ACHN (cell line): ENCODE measurements around the gene TNRC6A.
"Not testable (repeated sequence)": the region's sequence is repeated elsewhere in the genome, so short reads cannot be mapped to it uniquely, and the experiment has no call there.

Experiments used
- DNase-seq: peaks from one replicate; pipeline ENCODE4 v3.0.0-alpha.2; 2015
- in situ Hi-C: cut with HindIII; loops from 2 replicates; pipeline ENCODE4 v1.10.0; 2017; ENCODE audit warnings: low sequenced_read_pairs, low pct_ligation_motif_present, low pct_unique_long_range_greater_than_20kb

Gene TNRC6A

DNA sequence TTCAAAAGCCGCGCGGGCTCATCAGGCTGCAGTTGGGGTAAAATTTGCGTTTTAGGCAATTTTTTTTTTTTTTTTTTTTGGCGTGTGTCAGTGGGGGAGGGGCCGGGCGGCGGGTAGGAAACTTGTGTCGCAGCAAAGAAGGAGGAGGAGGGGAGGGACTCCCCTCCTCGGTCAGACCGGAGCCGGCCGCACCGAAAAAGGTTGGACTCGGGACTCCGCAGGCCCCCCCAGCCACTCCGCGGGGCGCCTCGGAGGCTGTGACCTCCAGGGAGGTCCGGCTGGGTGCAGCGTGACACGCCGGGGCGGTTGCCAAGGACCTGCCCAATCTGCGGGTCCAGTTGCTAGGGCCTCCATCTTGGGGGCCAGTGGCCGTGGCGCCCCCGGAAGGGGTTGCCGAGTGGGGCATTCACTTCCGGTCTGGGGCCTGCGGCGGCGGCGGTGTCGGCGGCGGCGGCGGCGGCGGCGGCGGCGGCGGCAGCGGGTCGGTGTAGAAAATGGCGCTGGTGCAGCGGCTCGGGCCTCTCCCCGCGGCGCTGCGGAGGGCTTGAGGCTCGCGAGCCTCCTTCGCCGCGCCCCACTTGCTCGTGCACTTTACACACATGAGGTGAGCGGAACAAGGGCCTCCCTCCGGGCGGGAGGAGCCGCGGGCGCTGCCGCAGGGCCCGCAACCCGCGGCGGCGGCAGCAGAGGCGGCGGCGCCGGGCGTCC lies at the start of gene TNRC6A:
Gene TNRC6A, plus strand, starts transcription at position 409 of the 708 bp plus-strand sequence. Its CDS starts 191 bp downstream, at position 600.
- in situ Hi-C loops = no loop called here
- DNase-seq = peak; percentile 93

- in situ Hi-C loops = no loop called here
- DNase-seq = no peak
Measured at GRCh38 chr16:24681793-24682192, 47.7 kb upstream of the TNRC6A start.

DNA sequence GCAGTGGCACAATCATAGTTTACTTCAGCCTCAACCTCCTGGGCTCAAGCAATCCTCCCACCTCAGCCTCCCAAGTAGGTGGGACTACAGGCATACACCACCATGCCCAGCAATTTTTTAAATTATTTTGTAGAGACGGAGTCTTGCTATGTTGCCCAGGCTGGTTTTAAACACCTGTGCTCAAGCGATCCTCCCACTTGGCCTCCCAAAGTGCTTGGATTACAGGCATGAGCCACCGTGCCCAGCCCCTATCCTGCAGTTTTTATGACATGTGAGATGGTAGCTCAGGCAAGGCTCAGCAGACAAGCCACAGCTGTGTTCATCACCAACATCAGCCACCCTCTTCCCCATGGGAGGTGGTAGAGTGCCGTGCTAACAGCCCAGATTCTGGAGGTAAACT lies 46.2 kb upstream of the TNRC6A start:
- DNase-seq = no peak
- in situ Hi-C loops = no loop called here

DNA sequence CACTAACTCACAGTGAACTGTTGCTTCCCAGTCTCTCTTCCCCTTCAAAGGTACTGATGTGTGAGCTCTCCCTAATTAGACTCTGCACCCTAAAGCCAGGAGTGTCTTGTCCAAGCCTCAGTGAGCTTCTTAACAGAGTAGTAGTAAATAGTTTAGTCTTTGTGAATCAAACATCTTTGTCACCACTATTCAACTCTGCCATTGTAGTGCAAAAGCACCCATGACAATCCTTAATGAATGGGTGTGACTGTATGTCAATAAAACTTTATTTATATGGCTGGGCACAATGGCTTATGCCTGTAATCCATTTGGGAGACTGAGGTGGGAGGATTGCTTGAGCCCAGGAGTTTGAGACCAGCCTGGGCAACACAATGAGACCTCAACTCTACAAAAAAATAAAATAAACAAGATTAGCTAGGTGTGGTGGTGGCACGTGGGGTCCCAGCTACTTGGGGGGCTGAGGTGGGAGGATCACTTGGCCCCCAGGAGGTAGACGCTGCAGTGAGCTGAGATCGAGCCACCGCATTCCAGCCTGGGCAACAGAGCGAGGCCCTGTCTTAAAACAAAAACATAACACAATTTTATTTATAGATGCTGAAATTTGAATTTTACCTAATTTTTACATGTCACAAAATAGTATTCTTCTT lies 45.5 kb upstream of the TNRC6A start:
- DNase-seq = no peak
- in situ Hi-C loops = no loop called here

DNA sequence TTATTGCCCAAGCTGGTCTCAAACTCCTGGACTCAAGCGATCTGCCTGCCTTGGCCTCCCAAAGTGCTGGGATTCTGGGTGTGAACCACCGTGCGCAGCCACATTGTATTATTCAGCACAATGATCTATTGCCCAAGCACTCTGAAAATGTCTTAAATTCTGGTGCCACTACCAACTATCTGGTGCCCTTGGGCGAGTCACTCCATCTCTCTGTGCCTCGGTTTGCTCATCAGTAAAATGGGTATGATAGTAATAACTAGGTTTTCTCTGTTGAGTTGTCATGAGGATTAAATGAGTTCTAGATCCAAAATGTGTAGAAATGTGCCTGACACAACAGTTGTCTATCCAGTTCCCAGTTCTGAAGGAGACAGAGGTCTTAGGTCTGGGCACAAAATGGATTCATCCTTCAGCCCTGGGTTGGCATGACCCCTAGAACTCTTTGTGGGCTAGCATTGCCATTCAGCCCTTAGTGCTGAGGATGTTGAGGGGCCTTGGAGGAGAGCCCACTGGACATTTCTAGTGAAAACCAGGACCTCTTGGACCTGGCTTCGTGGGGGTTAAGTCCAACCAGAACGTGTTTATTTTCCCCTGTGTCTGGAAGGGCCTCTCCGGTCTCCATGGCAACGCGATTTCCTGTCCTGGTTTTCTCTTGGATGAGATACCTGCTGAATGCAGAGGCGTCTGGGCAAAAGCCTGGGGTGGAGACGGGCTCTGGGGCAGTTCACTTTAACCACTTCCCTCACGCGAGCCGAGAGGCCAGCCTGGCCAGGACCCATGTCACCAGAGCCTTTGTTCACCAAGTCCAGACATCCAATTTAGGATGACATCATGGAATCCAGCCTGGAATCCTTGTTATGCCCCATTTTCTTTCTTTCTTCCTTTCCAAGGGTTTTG lies 43.7 kb upstream of the TNRC6A start:
- peak; percentile 39 for DNase-seq
- in situ Hi-C loops = no loop called here

GRCh38 chr16:24686678-24687077 lies 42.8 kb upstream of the TNRC6A start:
- in situ Hi-C loops = no loop called here
- DNase-seq = no peak

DNA sequence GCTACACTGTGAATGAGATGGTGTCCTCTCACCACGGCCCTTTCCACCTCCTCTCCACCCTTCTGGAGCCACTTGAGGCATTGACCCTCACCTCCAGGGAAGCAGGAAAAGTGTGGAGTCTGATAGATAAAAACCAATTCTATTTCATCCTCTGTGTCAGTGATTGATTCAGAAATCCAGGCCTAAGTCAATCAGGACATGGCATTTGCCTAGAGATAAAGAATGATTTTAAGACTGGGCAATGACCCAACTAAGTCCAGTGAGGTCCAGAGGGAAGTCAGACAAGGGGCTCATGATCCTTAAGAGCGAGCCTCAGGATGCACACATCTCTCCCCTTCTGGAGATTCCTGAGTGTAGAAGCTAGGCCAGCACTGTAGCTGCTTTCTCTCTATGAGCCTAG lies 41.1 kb upstream of the TNRC6A start:
- no peak for DNase-seq
- in situ Hi-C loops = no loop called here

GRCh38 chr16:24689128-24689527 lies 40.3 kb upstream of the TNRC6A start:
- DNase-seq = peak; percentile 74
- in situ Hi-C loops = no loop called here

DNA sequence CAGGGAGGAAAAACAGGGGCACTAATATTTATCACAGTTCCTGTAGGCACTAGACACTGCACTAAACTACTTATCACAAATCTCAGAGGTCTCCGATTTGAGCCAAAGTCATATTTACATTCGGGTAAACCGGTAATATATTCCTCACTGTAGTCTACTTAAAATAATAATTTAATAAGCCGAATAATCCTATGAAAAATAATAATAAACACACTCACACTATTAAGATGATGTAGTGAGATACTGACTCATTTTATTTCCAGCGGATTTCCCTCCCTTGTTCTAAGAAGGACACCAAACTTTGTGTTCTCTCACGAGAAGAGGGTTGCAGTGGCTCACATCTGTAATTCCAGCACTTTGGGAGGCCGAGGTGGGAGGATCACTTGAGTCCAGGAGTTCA lies 36.6 kb upstream of the TNRC6A start:
- no peak for DNase-seq
- in situ Hi-C loops = no loop called here

DNA sequence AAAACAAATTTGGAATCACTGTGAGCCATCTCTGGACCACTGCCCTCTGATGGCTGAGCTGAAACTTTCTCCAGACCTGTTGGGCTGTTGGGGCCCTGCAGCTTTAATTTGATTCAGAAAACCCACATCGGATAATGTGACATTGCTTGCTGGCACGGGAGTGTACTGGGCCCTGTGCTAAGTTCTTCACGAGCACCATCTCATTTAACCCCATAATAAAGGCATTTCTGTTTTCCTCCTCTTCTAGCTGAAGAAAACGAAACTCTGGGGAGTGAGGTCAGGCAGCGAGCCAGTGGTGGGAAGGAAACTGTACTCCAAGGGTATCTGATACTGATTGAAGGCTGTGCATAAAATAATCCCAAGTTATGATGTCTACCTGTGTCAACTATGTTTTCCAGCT lies 34.5 kb upstream of the TNRC6A start:
- no peak for DNase-seq
- in situ Hi-C loops = no loop called here

DNA sequence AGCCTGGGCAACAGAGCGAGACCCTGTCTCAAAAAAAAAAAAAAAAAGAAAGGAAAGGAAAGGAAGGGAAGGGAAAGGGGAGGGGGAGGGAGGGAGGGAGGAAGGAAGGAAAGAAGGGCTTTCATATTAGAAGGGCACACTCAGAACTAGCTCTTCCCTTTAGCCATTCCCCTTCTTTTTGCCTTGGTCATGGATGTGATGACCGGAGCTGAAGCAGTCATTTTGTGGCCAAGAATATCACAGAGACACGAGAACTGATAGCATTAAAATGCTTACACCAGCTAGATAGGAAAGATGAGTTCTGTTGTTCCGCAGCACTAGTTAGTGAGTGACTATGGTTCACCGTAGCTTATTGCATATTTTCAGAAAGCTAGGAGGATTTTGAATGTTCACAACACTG lies 32.8 kb upstream of the TNRC6A start:
- in situ Hi-C loops = no loop called here
- no peak for DNase-seq

DNA sequence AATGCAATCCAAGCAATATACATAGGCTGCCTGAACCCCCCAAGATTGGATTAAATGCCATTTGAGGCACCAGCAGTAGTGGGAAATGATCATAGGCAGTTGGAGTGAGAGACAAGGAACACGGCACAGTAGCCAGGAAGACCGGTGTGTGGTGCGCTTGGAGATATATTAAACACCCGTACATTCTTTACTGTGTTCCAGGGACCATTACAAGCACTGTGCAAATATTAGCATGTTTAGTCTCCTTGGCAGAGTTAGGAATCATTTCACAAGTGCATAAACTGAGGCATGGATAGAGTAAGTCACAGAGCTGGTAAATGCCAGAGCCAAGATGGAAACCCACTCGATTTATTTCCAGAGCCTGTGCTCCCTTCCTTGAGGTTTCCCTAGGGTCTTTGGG lies 31.1 kb upstream of the TNRC6A start:
- no peak for DNase-seq
- in situ Hi-C loops = no loop called here

- in situ Hi-C loops = no loop called here
- DNase-seq = no peak
Measured at GRCh38 chr16:24699151-24699723, 30.2 kb upstream of the TNRC6A start.

GRCh38 chr16:24700549-24701392 lies 28.7 kb upstream of the TNRC6A start:
- DNase-seq = peak; percentile 100
- in situ Hi-C loops = no loop called here

- peak; percentile 30 for DNase-seq
- in situ Hi-C loops = no loop called here
Measured at GRCh38 chr16:24701521-24701951, 27.9 kb upstream of the TNRC6A start.

DNA sequence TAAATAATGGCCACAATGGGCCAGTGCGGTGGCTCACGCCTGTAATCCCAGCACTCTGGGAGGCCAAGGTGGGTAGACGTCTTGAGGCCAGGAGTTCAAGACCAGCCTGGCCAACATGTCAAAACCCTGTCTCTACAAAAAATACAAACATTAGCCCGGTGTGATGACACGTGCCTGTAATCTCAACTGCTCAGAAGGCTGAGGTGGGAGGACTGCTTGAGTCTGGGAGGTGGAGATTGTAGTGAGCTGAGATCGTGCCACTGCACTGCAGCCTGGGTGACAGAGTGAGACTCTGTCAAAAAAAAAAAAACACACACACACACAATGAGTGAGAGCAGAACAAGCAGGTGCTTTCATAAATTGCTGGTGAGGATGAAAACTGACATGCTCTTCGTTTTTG lies 21.7 kb upstream of the TNRC6A start:
- in situ Hi-C loops, DNase-seq: not testable (repeated sequence)

GRCh38 chr16:24713379-24713778 lies 16.1 kb upstream of the TNRC6A start:
- peak; percentile 33 for DNase-seq
- in situ Hi-C loops = no loop called here

- no peak for DNase-seq
- in situ Hi-C loops = no loop called here
Measured at GRCh38 chr16:24717411-24717810, 12.0 kb upstream of the TNRC6A start.
